ENCODE results near the gene GAS2L2.

GRCh38 chr17:35760587-35760986, 7.5 kb upstream of the GAS2L2 start, which contains the start of gene C17orf50:
- TF ChIP-seq CTCF (IDR thresholded peaks at IDR 0.05) (no peak), POLR2A (IDR thresholded peaks at IDR 0.05) (no peak), EP300 (IDR thresholded peaks at IDR 0.05) (no peak)

Measured in tibial nerve (tissue), 4 donors.